ENCODE data around the gene RNPEP. TPM values are rescaled to one million over a fixed set of nuclear protein-coding genes. Genes with fewer than 3 reads are reported as not detected.

RNPEP gene
- total RNA-seq, 3 donors from 2014 or later = 43.0 to 66.7 (median 57.4) TPM

DNA sequence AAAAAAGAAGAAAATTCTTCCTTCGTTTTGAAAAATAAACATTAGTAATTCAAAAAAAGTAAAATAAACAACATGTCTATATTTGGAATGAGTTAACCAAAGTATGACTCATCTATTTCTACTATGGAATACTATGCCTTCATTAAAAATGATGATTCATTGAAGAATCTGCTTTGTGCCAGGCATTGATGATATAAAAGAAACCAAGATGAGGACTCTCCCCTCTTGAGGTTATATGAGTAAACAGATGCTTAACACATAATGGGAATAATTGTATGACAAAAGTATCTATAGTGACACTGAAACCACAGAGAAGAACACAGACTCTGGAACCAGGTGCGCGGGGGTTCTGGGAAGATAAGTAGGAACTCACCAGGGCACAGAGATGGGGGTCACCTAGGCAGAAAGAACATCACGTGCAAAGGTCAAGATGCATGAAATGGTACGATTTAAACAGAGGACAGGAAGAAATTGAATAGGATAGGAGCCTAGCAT, 46.8 kb downstream of the RNPEP start:
- no peaks in the 10 kb centered on the region for H3K27me3 ChIP-seq
- no peaks in the 10 kb centered on the region for H3K9me3 ChIP-seq
- no peaks in the 10 kb centered on the region for H3K36me3 ChIP-seq
- no peak for TF ChIP-seq POLR2A (IDR thresholded peaks at IDR 0.05)
- no peak for TF ChIP-seq POLR2AphosphoS5 (IDR thresholded peaks at IDR 0.05)
- TF ChIP-seq, protein P1, sequence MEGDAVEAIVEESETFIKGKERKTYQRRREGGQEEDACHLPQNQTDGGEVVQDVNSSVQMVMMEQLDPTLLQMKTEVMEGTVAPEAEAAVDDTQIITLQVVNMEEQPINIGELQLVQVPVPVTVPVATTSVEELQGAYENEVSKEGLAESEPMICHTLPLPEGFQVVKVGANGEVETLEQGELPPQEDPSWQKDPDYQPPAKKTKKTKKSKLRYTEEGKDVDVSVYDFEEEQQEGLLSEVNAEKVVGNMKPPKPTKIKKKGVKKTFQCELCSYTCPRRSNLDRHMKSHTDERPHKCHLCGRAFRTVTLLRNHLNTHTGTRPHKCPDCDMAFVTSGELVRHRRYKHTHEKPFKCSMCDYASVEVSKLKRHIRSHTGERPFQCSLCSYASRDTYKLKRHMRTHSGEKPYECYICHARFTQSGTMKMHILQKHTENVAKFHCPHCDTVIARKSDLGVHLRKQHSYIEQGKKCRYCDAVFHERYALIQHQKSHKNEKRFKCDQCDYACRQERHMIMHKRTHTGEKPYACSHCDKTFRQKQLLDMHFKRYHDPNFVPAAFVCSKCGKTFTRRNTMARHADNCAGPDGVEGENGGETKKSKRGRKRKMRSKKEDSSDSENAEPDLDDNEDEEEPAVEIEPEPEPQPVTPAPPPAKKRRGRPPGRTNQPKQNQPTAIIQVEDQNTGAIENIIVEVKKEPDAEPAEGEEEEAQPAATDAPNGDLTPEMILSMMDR (IDR thresholded peaks at IDR 0.05) = no peak
- DNase-seq (ENCODE audit: low spot score in 2 of 2) = no peak
- no peaks in the 10 kb centered on the region for H3K4me1 ChIP-seq
- H3K4me3 ChIP-seq = no peak overlapping the region
- intact Hi-C loops (cut with DNase I; ENCODE audit: low total_unique reads) = no loop called here
- peak overlapping the region; percentile 48 to 50 for H3K27ac ChIP-seq

DNA sequence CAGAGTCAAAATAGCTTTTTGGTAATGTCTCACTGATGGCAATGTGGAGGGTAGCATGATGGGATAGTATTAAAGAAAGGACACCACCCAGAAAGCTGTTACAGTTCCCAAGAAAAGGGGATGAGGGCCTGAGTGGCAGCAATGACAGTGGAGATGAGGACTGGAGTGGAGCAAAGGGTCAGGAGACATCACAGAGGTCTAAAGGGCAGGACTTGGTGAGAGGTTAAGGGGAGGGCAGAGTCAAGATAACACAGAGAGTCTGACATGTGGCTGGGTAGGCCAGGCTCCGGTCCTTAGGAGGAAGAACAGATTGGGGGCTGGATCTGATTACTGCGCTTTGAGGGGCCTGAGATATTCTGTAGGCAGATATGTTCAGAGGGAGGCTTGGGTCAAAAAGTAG, 47.3 kb downstream of the RNPEP start:
- Histone ChIP-seq H3K4me1 (no peaks in the 10 kb centered on the region), H3K9me3 (no peaks in the 10 kb centered on the region), H3K4me3 (no peak overlapping the region), H3K27me3 (no peaks in the 10 kb centered on the region), H3K27ac (peak overlapping the region; percentile 48 to 50), H3K36me3 (no peaks in the 10 kb centered on the region)
- intact Hi-C loops (cut with DNase I; ENCODE audit: low total_unique reads) = no loop called here
- no peak for TF ChIP-seq POLR2AphosphoS5 (IDR thresholded peaks at IDR 0.05)
- no peak for TF ChIP-seq POLR2A (IDR thresholded peaks at IDR 0.05)
- TF ChIP-seq, protein P1 (IDR thresholded peaks at IDR 0.05) = no peak
- no peak for DNase-seq (ENCODE audit: low spot score in 2 of 2)

DNA sequence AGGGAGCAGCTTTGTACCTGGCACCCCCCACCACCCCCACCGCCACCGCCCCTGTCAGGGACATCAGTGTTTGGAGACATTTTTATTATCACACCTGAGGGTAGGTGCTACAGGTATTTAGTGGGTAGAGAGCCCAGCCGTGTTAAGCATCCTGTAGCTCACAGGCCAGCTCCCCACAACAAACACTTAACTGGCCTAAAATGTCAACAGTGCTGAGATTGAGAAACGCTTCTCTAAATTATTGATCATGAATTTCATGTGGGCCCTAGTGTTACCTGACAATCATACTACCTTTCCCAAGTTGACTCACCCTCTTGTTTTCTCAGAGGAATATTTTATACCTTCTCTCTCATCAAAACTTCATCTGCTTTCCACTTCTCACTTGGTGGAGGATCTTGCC, 49.3 kb downstream of the RNPEP start:
- no peak for DNase-seq (ENCODE audit: low spot score in 2 of 2)
- Histone ChIP-seq H3K27ac (peak overlapping the region; percentile 74 to 82), H3K9me3 (no peaks in the 10 kb centered on the region), H3K4me3 (no peak overlapping the region), H3K27me3 (no peaks in the 10 kb centered on the region), H3K36me3 (no peaks in the 10 kb centered on the region), H3K4me1 (peaks cover 0 to 5% of the 10 kb centered on the region in 2 donors)
- TF ChIP-seq POLR2AphosphoS5 (IDR thresholded peaks at IDR 0.05) (no peak), POLR2A (IDR thresholded peaks at IDR 0.05) (no peak)
- TF ChIP-seq, protein P1 (IDR thresholded peaks at IDR 0.05) = no peak
- intact Hi-C loops (cut with DNase I; ENCODE audit: low total_unique reads) = no loop called here

DNA sequence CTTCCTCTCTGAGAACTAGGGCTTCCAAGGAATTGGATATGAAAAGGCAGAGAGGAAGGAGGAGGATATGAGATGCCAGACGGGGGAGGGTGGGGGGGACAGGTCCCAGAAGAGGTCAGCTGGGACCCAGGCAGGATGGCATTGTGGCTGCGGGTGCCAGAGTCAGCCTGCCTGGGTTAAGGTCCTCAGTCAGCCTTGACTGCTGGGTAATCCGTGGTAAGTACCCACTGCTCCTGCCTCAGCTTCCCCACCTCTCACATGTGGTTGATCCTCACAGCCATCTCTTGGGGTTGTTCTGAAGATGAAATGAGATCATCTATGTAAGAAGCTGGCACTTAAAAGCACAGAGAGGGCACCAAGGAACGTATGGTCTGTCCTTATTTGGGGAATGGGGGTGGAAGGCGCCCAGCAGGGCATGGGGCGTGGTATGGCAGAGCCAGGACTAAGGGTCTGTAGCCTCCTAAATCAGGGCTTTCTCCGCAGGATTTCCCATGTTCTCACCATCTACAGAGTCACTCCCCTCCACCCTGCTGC, 51.8 kb downstream of the RNPEP start:
- H3K27me3 ChIP-seq = no peaks in the 10 kb centered on the region
- TF ChIP-seq POLR2A (IDR thresholded peaks at IDR 0.05) = no peak
- TF ChIP-seq, protein P1 (IDR thresholded peaks at IDR 0.05) = no peak
- no peak for TF ChIP-seq POLR2AphosphoS5 (IDR thresholded peaks at IDR 0.05)
- intact Hi-C loops (cut with DNase I; ENCODE audit: low total_unique reads) = no loop called here
- H3K4me1 ChIP-seq = peaks cover 0 to 5% of the 10 kb centered on the region in 2 donors
- no peaks in the 10 kb centered on the region for H3K9me3 ChIP-seq
- no peaks in the 10 kb centered on the region for H3K36me3 ChIP-seq
- H3K4me3 ChIP-seq = no peak overlapping the region
- H3K27ac ChIP-seq = peak overlapping the region; percentile 86 to 93
- DNase-seq (ENCODE audit: low spot score in 2 of 2) = no peak

DNA sequence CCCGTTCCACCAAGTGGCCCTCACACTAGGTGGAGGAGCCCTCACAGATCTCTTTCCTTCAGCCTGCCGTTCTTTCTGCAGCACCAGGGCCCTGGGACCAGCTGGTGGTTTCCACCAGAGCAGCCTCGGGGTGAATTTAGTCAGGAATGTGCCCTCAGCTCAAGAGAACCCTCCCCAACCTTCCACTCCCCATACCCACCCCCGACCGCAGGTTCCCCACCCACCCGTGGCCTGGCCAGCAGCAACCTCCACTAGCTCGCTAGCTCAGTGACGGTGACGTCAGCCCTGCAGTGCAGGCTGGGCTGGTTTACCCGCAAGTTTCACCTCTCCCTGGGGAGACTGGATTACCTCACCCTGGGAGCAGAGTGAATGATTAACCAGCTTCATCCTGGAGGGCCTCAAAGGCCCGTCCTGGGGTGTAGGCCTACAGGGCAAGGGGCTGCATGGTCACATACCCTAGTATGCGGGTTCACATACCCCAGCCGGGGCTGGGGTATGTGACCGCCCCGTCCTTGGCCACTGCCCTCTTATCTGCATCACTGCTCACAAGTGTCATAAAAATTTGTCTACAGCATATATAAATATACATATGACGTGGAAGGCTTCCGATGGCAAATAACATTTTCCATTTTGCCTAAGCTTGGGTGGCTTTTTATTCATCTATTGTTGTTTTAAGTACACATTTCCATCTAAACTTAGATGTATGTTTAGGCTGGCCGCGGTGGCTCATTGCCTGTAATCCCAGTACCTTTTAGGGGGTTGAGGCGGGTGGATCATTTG, 52.4 kb downstream of the RNPEP start:
- intact Hi-C loops (cut with DNase I; ENCODE audit: low total_unique reads) = no loop called here
- Histone ChIP-seq H3K36me3 (no peaks in the 10 kb centered on the region), H3K9me3 (no peaks in the 10 kb centered on the region), H3K4me3 (no peak overlapping the region), H3K27me3 (no peaks in the 10 kb centered on the region), H3K4me1 (peaks cover 0 to 5% of the 10 kb centered on the region in 2 donors), H3K27ac (peak overlapping the region; percentile 86 to 93)
- TF ChIP-seq, protein P1 (IDR thresholded peaks at IDR 0.05) = no peak
- peak in 2 of 3 donors; percentile 43 to 50 for TF ChIP-seq POLR2AphosphoS5 (IDR thresholded peaks at IDR 0.05)
- DNase-seq (ENCODE audit: low spot score in 2 of 2) = peak; percentile 83 to 91

All from breast epithelium (tissue), 4 donors.